TTC549 (cell line): ENCODE results near the gene LRRC37B.
"Not testable (repeated sequence)": the region's sequence is repeated elsewhere in the genome, so short reads cannot be mapped to it uniquely, and the experiment has no call there.

Experiments
- FAIRE-seq: peaks from 2 replicates; lab custom pipeline; 2012; peaks lifted over from hg19 to GRCh38; lab: Jason Lieb, UNC

LRRC37B gene

DNA sequence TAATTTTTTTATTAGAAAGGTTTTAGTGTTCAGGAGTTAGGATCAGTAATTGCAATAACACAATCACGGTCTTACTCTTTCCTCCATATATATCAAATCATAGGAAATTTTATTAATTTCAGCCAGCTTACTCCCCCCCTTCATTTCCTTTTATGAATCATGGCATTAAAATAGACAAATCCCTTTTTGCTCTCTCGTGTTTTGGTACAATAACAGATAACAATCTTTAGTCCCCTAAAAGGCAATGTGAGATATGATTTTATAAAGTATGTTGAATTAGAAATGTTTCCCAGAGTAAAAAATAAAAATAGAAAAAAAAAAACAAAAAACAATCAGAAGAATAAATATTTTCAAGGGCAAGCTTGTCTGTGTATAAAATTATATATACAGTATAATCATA, 92.5 kb downstream of the LRRC37B start:
- no peak for FAIRE-seq

DNA sequence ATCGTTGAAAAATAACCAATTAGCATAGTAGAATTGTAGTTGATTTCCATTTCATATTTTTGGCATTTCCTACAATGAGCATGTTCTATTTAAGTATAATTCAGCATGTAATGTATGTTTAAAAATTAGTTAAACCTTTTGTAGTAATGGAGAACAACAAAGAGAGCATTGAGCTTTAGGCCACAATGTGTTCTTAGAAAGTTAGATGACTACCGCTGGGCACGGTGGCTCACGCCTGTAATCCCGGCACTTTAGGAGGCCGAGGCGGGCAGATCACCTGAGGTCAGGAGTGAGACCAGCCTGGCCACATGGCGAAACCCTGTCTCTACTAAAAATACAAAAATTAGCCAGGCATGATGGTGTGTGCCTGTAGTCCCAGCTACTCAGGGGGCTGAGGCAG, 93.1 kb downstream of the LRRC37B start:
- not testable (repeated sequence) for FAIRE-seq

GRCh38 chr17:32100971-32101631, 93.9 kb downstream of the LRRC37B start:
- FAIRE-seq: no peak

- no peak for FAIRE-seq
Observed at GRCh38 chr17:32102172-32102571, 95.0 kb downstream of the LRRC37B start.

- no peak for FAIRE-seq
Observed at GRCh38 chr17:32102646-32103186, 95.5 kb downstream of the LRRC37B start.
